ENCODE data around the gene DRD3.

GRCh38 chr3:114206342-114206741 lies 27.5 kb upstream of the DRD3 start:
- TF ChIP-seq POLR2AphosphoS5 (IDR thresholded peaks at IDR 0.05; ENCODE audit: low read depth), result no peak
- no peak for TF ChIP-seq CTCF (IDR thresholded peaks at IDR 0.05; ENCODE audit: insufficient read depth, low read length)
- no peak for TF ChIP-seq REST (IDR thresholded peaks at IDR 0.05; ENCODE audit: insufficient replicate concordance, low read depth)
- TF ChIP-seq GABPA (IDR thresholded peaks at IDR 0.05; ENCODE audit: low read depth), result no peak
